DND-41 (cell line): ENCODE measurements around the gene EFCAB11.

Experiments used
- ATAC-seq: fragments of 200-7000 bp; cut with Tn5 transposase; 3 replicates; pipeline ENCODE4 v1.9.1; 2021; ENCODE audit warnings: low read depth; ENCODE audit not compliant: insufficient read depth
- DNase-seq: peaks from one replicate; pipeline ENCODE4 v3.0.0-alpha.2; 2020
- H2AFZ ChIP-seq: 2 replicates; pipeline ENCODE4 v1.6.0; 2012; ENCODE audit warnings: low read depth, low read length
- H3K27ac ChIP-seq: 2 replicates; pipeline ENCODE4 v1.5.1; 2012; ENCODE audit warnings: low read length, inconsistent platforms
- H3K27me3 ChIP-seq: fragments of 200-600 bp; sonication (generic); 2 replicates; pipeline ENCODE4 v1.6.0; 2012; ENCODE audit warnings: low read length, mild to moderate bottlenecking, inconsistent platforms; ENCODE audit not compliant: insufficient read depth, poor library complexity
- H3K36me3 ChIP-seq: 2 replicates; pipeline ENCODE4 v1.5.1; 2012; ENCODE audit warnings: low read length, inconsistent platforms; ENCODE audit not compliant: insufficient read depth
- H3K4me1 ChIP-seq: 2 replicates; pipeline ENCODE4 v1.5.1; 2012; ENCODE audit warnings: mild to moderate bottlenecking, low read length; ENCODE audit not compliant: insufficient read depth
- H3K4me2 ChIP-seq: 2 replicates; pipeline ENCODE4 v1.6.0; 2012; ENCODE audit warnings: mild to moderate bottlenecking, moderate library complexity, low read length, inconsistent platforms; ENCODE audit not compliant: insufficient read depth
- H3K4me3 ChIP-seq, 2 experiments: fragments of 200-600 bp in 1 of 2; shearing (Covaris generic) in 1 of 2; 2 replicates each; pipeline ENCODE4 v1.5.1; 2012 to 2016; ENCODE audit warnings: inconsistent platforms in 2 of 2, low read length in 2 of 2, mild to moderate bottlenecking in 2 of 2, low read depth in 1 of 2, moderate library complexity in 1 of 2
- H3K79me2 ChIP-seq: 2 replicates; pipeline ENCODE4 v1.6.0; 2012; ENCODE audit warnings: low read length, inconsistent platforms; ENCODE audit not compliant: insufficient read depth
- H3K9ac ChIP-seq: 2 replicates; pipeline ENCODE4 v1.6.0; 2012; ENCODE audit warnings: low read depth, mild to moderate bottlenecking, inconsistent platforms, low read length, moderate library complexity
- H3K9me3 ChIP-seq: 2 replicates; pipeline ENCODE4 v1.5.1; 2012; ENCODE audit warnings: low read length, moderate library complexity, mild to moderate bottlenecking, inconsistent platforms; ENCODE audit not compliant: insufficient read depth, severe bottlenecking
- H4K20me1 ChIP-seq: 2 replicates; pipeline ENCODE4 v1.6.0; 2012; ENCODE audit warnings: low read length; ENCODE audit not compliant: insufficient read depth
- EZH2 ChIP-seq: IDR thresholded peaks from 3 replicates; pipeline ENCODE4 v1.6.1; 2012; ENCODE audit warnings: borderline replicate concordance, low read depth, mild to moderate bottlenecking, moderate library complexity, low read length, inconsistent platforms; ENCODE audit not compliant: severe bottlenecking
- TF ChIP-seq, protein P1 (sequence below): IDR thresholded peaks from 2 replicates; pipeline ENCODE4 v1.5.1; 2012; ENCODE audit warnings: borderline replicate concordance, low read length, moderate library complexity, mild to moderate bottlenecking; ENCODE audit not compliant: poor library complexity, severe bottlenecking; ENCODE audit errors: extremely low read depth

Gene EFCAB11

GRCh38 chr14:89952576-89952975 is 2.0 kb downstream of the EFCAB11 start:
- no peak for ATAC-seq
- DNase-seq, result no peak
- Histone ChIP-seq H3K4me2 (no peak overlapping the region), H3K9ac (no peak overlapping the region), H3K27ac (no peak overlapping the region), H3K4me3 (no peak overlapping the region), H3K4me1 (peaks cover 25% of the 10 kb centered on the region), H3K79me2 (peaks cover 21% of the 10 kb centered on the region), H2AFZ (no peak overlapping the region), H3K36me3 (peaks cover 30% of the 10 kb centered on the region), H3K27me3 (no peaks in the 10 kb centered on the region), H4K20me1 (no peaks in the 10 kb centered on the region), H3K9me3 (peaks cover 3% of the 10 kb centered on the region)
- no peak for TF ChIP-seq EZH2
- TF ChIP-seq, protein P1, sequence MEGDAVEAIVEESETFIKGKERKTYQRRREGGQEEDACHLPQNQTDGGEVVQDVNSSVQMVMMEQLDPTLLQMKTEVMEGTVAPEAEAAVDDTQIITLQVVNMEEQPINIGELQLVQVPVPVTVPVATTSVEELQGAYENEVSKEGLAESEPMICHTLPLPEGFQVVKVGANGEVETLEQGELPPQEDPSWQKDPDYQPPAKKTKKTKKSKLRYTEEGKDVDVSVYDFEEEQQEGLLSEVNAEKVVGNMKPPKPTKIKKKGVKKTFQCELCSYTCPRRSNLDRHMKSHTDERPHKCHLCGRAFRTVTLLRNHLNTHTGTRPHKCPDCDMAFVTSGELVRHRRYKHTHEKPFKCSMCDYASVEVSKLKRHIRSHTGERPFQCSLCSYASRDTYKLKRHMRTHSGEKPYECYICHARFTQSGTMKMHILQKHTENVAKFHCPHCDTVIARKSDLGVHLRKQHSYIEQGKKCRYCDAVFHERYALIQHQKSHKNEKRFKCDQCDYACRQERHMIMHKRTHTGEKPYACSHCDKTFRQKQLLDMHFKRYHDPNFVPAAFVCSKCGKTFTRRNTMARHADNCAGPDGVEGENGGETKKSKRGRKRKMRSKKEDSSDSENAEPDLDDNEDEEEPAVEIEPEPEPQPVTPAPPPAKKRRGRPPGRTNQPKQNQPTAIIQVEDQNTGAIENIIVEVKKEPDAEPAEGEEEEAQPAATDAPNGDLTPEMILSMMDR, result no peak

DNA sequence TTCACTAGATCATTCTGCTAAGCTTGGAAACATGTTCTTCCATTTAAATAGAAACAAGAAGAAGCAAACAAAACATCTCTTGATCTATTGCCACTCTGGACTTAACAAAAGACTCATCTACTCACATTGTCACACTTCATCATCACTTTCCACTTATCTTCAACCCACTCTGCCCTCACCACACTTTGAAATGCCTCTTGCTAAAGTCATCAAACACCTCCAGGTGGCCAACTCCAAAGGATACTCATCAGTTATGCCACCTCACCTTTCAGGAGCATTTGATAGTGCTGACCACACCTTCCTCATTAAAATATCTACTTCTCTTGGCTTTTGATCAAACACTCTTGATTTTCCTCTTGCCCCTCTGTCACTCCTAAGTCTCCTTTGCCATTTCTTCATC is 7.2 kb downstream of the EFCAB11 start:
- H2AFZ ChIP-seq, result no peak overlapping the region
- ATAC-seq (no peak), DNase-seq (no peak)
- no peaks in the 10 kb centered on the region; the same call in 1 of the 2 replicates for H3K4me1 ChIP-seq
- no peak overlapping the region for H3K9ac ChIP-seq
- H3K9me3 ChIP-seq, result no peaks in the 10 kb centered on the region
- H3K79me2 ChIP-seq, result no peaks in the 10 kb centered on the region
- peaks cover 18% of the 10 kb centered on the region; the same call in 1 of the 2 replicates for H3K36me3 ChIP-seq
- H3K4me2 ChIP-seq, result no peak overlapping the region
- TF ChIP-seq, protein P1, result no peak
- TF ChIP-seq EZH2, result no peak
- H3K27me3 ChIP-seq, result no peaks in the 10 kb centered on the region
- no peak overlapping the region for H3K4me3 ChIP-seq
- H3K27ac ChIP-seq, result no peak overlapping the region
- no peaks in the 10 kb centered on the region for H4K20me1 ChIP-seq

- Histone ChIP-seq H3K4me1 (no peaks in the 10 kb centered on the region), H3K4me2 (no peak overlapping the region), H3K9me3 (no peaks in the 10 kb centered on the region), H3K4me3 (no peak overlapping the region), H3K79me2 (no peaks in the 10 kb centered on the region), H2AFZ (no peak overlapping the region), H3K27me3 (no peaks in the 10 kb centered on the region), H3K27ac (no peak overlapping the region), H3K9ac (no peak overlapping the region), H3K36me3 (no peaks in the 10 kb centered on the region), H4K20me1 (no peaks in the 10 kb centered on the region)
- no peak for ATAC-seq
- TF ChIP-seq EZH2, result no peak
- TF ChIP-seq, protein P1, result no peak
- no peak for DNase-seq
These were observed 12.6 kb downstream of the EFCAB11 start for GRCh38 chr14:89941830-89942377.
